ENCODE data around the gene MRPL10.

The MRPL10 gene

DNA sequence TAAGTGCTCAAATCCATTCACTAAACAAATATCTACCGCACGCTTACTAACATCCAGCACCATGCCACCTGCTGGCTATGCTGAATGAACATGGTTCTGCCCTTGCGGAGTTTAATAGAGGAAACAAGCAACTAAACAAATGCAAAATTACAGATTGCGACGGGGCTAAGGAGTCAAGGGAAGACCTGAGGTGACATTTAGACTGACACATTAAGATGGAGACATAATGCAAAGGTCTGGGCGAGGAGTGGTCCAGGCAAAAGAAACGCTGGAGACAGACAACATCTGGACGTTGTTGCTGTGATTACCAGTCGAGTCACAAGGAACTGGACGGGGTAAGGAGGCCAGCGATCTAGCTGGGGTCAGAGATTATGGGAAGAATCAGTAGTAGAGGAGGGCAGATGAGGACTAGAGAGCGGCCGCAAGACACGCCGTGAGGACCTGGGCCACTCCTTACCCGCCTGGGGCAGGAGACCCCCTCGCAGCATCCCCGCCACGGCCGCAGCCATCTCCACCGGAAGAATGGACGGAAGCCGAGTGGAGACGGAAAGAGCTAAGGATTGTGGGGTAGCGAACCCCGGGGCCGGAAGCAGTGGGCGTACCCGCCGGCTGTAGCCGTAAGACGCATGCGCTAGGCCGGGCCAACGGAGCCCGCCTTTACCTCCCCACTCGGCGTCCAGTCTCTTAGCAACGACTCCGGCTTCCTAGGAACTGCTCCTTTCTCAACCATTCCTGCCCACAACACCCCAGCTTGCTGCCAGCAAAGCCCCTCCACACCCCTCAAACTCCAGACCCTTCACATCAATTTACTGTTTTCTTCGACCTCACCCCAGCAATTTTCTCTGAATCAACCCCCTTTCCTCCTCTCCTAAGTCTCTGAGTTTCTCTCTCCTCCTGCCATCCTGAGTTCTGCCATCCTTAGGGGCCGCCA is at the start of gene MRPL10, which contains the start of gene LRRC46:
TSS of gene MRPL10 (minus strand) at position 539 of the 931 bp plus-strand sequence. CDS start at position 509, 30 bp downstream.
TSS of gene LRRC46 (plus strand) at position 668 of the 931 bp plus-strand sequence. CDS start 320 bp downstream, outside the sequence.
- Mint-ChIP-seq H3K9me3 (no peaks in the 10 kb centered on the region), H3K36me3 (ENCODE audit: low read depth) (peaks cover 14% of the 10 kb centered on the region), H3K4me1 (ENCODE audit: low read depth) (peaks cover 29% of the 10 kb centered on the region), H3K27ac (peak within 1 kb of the TSS; percentile 86), H3K4me3 (peak within 1 kb of the TSS; percentile 95), H3K27me3 (ENCODE audit: low read depth) (no peaks in the 10 kb centered on the region)
- peak; percentile 92 for DNase-seq (ENCODE audit: low spot score)

- Mint-ChIP-seq H3K9me3 (no peaks in the 10 kb centered on the region), H3K4me3 (no peak overlapping the region), H3K4me1 (ENCODE audit: low read depth) (peaks cover 4% of the 10 kb centered on the region), H3K27ac (no peak overlapping the region), H3K36me3 (ENCODE audit: low read depth) (no peaks in the 10 kb centered on the region), H3K27me3 (ENCODE audit: low read depth) (peaks cover 34% of the 10 kb centered on the region)
- no peak for DNase-seq (ENCODE audit: low spot score)
Observed at GRCh38 chr17:47879776-47880454, 48.6 kb upstream of the MRPL10 start.

DNA sequence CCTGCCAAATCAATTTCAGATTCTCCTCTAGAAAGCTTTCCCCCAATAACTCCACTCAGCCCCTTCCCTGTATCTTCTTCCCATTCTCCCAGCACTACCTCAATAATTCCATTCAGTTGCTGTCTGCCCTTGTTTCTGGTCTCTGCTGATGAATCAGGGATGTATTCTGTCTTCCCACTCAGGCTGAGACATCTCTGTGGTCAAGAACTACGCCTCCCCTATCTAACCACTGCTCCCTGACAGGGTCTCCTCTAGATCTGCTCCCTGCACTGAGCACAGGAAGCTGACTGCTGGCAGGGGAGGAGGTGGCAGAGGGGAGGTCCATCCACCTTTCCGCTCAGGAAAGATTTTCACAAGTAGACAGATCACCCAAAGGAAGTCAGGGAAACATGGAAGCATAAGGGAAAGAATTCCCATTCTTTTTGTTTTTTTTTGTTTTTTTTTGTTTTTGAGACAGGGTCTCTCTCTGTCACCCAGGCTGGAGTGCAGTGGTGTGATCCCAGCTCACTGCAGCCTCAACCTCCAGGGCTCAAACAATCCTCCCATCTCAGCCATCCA is 47.8 kb upstream of the MRPL10 start:
- Mint-ChIP-seq H3K27me3 (ENCODE audit: low read depth) (peaks cover 40% of the 10 kb centered on the region), H3K4me3 (no peak overlapping the region), H3K27ac (no peak overlapping the region), H3K9me3 (no peaks in the 10 kb centered on the region), H3K4me1 (ENCODE audit: low read depth) (peaks cover 4% of the 10 kb centered on the region), H3K36me3 (ENCODE audit: low read depth) (no peaks in the 10 kb centered on the region)
- peak; percentile 12 for DNase-seq (ENCODE audit: low spot score)

- DNase-seq (ENCODE audit: low spot score): no peak
- Mint-ChIP-seq H3K4me1 (ENCODE audit: low read depth) (peaks cover 4% of the 10 kb centered on the region), H3K4me3 (no peak overlapping the region), H3K27ac (no peak overlapping the region), H3K9me3 (no peaks in the 10 kb centered on the region), H3K36me3 (ENCODE audit: low read depth) (no peaks in the 10 kb centered on the region), H3K27me3 (ENCODE audit: low read depth) (peaks cover 46% of the 10 kb centered on the region)
Observed at GRCh38 chr17:47878203-47879027, 47.1 kb upstream of the MRPL10 start.

- no peak overlapping the region for H3K4me3 Mint-ChIP-seq
- H3K9me3 Mint-ChIP-seq: no peaks in the 10 kb centered on the region
- H3K36me3 Mint-ChIP-seq (ENCODE audit: low read depth): no peaks in the 10 kb centered on the region
- H3K4me1 Mint-ChIP-seq (ENCODE audit: low read depth): peaks cover 3% of the 10 kb centered on the region
- H3K27ac Mint-ChIP-seq: no peak overlapping the region
- DNase-seq (ENCODE audit: low spot score): no peak
- peaks cover 53% of the 10 kb centered on the region for H3K27me3 Mint-ChIP-seq (ENCODE audit: low read depth)
Observed at GRCh38 chr17:47877368-47878034, 46.2 kb upstream of the MRPL10 start.

DNA sequence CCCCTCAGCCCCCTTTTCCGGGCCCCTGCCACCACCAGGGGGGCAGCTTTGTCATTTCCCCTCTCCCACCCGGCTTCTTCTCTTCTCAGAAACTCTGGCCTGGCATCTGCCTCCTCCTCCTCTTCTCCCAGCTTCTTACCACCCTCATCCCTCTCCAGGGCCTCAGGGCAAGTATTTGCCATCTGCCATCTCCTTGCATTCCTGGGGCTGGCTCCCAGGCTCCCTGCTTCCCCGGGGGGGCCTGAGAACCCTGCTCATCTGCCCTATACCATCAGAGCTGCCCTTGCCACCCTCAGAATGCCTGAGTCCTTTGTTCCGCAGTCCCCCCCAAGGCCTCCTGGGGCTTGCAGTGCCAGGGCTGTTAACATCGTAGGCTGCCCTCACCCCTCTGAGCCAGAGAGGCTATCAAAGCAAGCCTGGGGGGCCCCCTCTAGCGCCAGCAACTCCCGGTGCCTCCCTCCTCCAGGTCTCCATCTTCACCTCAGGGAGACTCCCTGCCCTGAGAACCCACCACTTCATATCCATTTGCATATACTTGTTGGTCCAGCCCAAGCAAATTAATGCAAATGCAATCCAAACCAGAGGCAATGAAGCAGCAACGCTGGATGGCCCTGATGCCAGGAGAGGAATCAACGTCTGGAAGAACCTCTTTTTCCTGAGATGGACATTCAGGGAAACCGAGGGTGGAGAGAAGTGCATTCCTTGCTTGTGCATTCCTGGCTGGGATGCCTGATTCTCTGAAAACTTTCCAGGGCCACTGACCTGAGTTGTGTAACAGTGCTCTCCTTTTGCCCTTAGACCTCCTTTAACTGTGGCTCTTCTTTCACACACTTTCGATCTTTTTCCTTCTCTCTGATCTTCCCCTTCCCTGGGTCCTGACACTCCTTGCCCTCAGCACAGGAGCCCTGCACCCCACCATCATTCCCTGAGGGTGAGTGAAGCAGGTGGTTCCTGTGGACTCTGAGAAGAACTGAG is 44.0 kb upstream of the MRPL10 start:
- Mint-ChIP-seq H3K4me3 (no peak overlapping the region), H3K36me3 (ENCODE audit: low read depth) (no peaks in the 10 kb centered on the region), H3K27ac (no peak overlapping the region), H3K27me3 (ENCODE audit: low read depth) (peaks cover 67% of the 10 kb centered on the region), H3K9me3 (no peaks in the 10 kb centered on the region), H3K4me1 (ENCODE audit: low read depth) (peaks cover 3% of the 10 kb centered on the region)
- no peak for DNase-seq (ENCODE audit: low spot score)

- DNase-seq (ENCODE audit: low spot score): no peak
Observed at GRCh38 chr17:47873200-47874090, 42.1 kb upstream of the MRPL10 start.

GRCh38 chr17:47872651-47873161 is 41.4 kb upstream of the MRPL10 start:
- H3K27ac Mint-ChIP-seq: no peak overlapping the region
- H3K4me1 Mint-ChIP-seq (ENCODE audit: low read depth): no peaks in the 10 kb centered on the region
- no peaks in the 10 kb centered on the region for H3K9me3 Mint-ChIP-seq
- DNase-seq (ENCODE audit: low spot score): no peak
- H3K4me3 Mint-ChIP-seq: no peak overlapping the region
- H3K36me3 Mint-ChIP-seq (ENCODE audit: low read depth): no peaks in the 10 kb centered on the region
- peaks cover 71% of the 10 kb centered on the region for H3K27me3 Mint-ChIP-seq (ENCODE audit: low read depth)

More at GRCh38 chr17:47873200-47874090, 42.1 kb upstream of the MRPL10 start:
- Mint-ChIP-seq H3K4me3 (no peak overlapping the region), H3K9me3 (no peaks in the 10 kb centered on the region), H3K27ac (no peak overlapping the region), H3K27me3 (ENCODE audit: low read depth) (peaks cover 69% of the 10 kb centered on the region), H3K36me3 (ENCODE audit: low read depth) (no peaks in the 10 kb centered on the region), H3K4me1 (ENCODE audit: low read depth) (no peaks in the 10 kb centered on the region)

DNA sequence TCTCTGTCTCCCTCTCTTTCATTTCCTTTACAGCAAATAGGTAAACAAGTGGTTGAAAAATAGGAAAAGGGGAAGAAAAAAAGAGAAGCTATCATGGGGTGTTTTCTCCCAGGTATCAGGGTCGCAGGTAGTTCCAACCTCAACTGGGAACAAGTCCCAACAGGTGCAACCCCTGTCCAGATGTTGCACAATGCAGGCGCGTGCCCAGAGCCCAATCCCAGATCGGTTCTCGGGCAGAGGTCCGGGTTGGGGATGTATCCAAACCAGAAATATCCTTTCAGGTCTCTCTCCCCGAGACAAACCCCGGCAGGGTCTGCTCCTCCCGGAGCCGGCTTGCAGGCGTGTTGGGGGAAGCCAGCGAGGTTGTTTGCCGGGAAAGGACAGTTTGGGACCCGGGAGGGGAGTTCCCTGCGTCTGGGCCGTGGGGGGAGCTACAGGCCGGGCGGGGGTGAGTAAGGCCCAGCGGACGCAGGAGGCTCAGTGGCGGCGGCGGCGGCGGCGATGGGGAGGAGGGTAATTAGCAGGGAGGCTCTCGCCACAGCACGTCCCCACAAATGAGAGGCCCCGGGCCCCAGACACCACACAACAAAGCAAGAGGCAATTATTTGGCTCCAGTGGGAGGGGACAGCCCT is 40.8 kb upstream of the MRPL10 start:
- no peak for DNase-seq (ENCODE audit: low spot score)
- Mint-ChIP-seq H3K9me3 (no peaks in the 10 kb centered on the region), H3K27me3 (ENCODE audit: low read depth) (peaks cover 67% of the 10 kb centered on the region), H3K4me3 (no peak overlapping the region), H3K27ac (no peak overlapping the region), H3K36me3 (ENCODE audit: low read depth) (no peaks in the 10 kb centered on the region), H3K4me1 (ENCODE audit: low read depth) (no peaks in the 10 kb centered on the region)

- peaks cover 67% of the 10 kb centered on the region for H3K27me3 Mint-ChIP-seq (ENCODE audit: low read depth)
Observed at GRCh38 chr17:47871048-47871447, 39.7 kb upstream of the MRPL10 start.

GRCh38 chr17:47870056-47870455 is 38.7 kb upstream of the MRPL10 start:
- Mint-ChIP-seq H3K4me3 (no peak overlapping the region), H3K36me3 (ENCODE audit: low read depth) (no peaks in the 10 kb centered on the region), H3K27me3 (ENCODE audit: low read depth) (peaks cover 65% of the 10 kb centered on the region), H3K27ac (no peak overlapping the region), H3K9me3 (no peaks in the 10 kb centered on the region), H3K4me1 (ENCODE audit: low read depth) (peaks cover 4% of the 10 kb centered on the region)
- no peak for DNase-seq (ENCODE audit: low spot score)

More at GRCh38 chr17:47871048-47871447, 39.7 kb upstream of the MRPL10 start:
- no peaks in the 10 kb centered on the region for H3K9me3 Mint-ChIP-seq
- no peak overlapping the region for H3K27ac Mint-ChIP-seq
- no peak overlapping the region for H3K4me3 Mint-ChIP-seq
- H3K4me1 Mint-ChIP-seq (ENCODE audit: low read depth): no peaks in the 10 kb centered on the region
- H3K36me3 Mint-ChIP-seq (ENCODE audit: low read depth): no peaks in the 10 kb centered on the region
- DNase-seq (ENCODE audit: low spot score): no peak

All from T-helper 2 cell treated with Interferon-gamma antibody and Interleukin-4, amounts not matched to agents 5 μg/mL and 100 μg/mL, for 36 hours (primary cell).